ENCODE measurements around the gene MAML2.

- TF ChIP-seq, protein P1, sequence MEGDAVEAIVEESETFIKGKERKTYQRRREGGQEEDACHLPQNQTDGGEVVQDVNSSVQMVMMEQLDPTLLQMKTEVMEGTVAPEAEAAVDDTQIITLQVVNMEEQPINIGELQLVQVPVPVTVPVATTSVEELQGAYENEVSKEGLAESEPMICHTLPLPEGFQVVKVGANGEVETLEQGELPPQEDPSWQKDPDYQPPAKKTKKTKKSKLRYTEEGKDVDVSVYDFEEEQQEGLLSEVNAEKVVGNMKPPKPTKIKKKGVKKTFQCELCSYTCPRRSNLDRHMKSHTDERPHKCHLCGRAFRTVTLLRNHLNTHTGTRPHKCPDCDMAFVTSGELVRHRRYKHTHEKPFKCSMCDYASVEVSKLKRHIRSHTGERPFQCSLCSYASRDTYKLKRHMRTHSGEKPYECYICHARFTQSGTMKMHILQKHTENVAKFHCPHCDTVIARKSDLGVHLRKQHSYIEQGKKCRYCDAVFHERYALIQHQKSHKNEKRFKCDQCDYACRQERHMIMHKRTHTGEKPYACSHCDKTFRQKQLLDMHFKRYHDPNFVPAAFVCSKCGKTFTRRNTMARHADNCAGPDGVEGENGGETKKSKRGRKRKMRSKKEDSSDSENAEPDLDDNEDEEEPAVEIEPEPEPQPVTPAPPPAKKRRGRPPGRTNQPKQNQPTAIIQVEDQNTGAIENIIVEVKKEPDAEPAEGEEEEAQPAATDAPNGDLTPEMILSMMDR (conservative IDR thresholded peaks at IDR 0.05; ENCODE audit: low read depth in 2 of 2) = no peak
- TF ChIP-seq, protein P2, sequence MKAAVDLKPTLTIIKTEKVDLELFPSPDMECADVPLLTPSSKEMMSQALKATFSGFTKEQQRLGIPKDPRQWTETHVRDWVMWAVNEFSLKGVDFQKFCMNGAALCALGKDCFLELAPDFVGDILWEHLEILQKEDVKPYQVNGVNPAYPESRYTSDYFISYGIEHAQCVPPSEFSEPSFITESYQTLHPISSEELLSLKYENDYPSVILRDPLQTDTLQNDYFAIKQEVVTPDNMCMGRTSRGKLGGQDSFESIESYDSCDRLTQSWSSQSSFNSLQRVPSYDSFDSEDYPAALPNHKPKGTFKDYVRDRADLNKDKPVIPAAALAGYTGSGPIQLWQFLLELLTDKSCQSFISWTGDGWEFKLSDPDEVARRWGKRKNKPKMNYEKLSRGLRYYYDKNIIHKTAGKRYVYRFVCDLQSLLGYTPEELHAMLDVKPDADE (IDR thresholded peaks at IDR 0.05) = no peak
- TF ChIP-seq ZNF331 (CRISPR knock-in tag; IDR thresholded peaks at IDR 0.05; ENCODE audit: low read depth) = no peak
- TF ChIP-seq REST (IDR thresholded peaks at IDR 0.05; ENCODE audit: unreplicated experiment) = no peak
- TF ChIP-seq EZH2phosphoT487 (IDR thresholded peaks at IDR 0.05; ENCODE audit: unreplicated experiment) = no peak
- TF ChIP-seq EZH2 (IDR thresholded peaks at IDR 0.05; ENCODE audit: low read depth, unreplicated experiment) = no peak
- no peak for TF ChIP-seq POLR2AphosphoS5 (IDR thresholded peaks at IDR 0.05; ENCODE audit: low read depth)
- TF ChIP-seq ZNF114 (CRISPR knock-in tag; IDR thresholded peaks at IDR 0.05) = no peak
- no peak for TF ChIP-seq CREB1 (CRISPR knock-in tag; IDR thresholded peaks at IDR 0.05; ENCODE audit: low read depth)
- TF ChIP-seq NANOG (IDR thresholded peaks at IDR 0.05; ENCODE audit: borderline replicate concordance) = no peak
- TF ChIP-seq ZNF462 (CRISPR knock-in tag; IDR thresholded peaks at IDR 0.05) = no peak
- no peak for TF ChIP-seq JUNB (IDR thresholded peaks at IDR 0.05; ENCODE audit: unreplicated experiment)
These were observed 326.0 kb downstream of the MAML2 start for GRCh38 chr11:96016978-96017502.

All from GM23338 (cell line).